ENCODE measurements around the gene CLSTN1. TPM values are rescaled to one million over a fixed set of nuclear protein-coding genes. Genes with fewer than 3 reads are reported as not detected.

CLSTN1 gene
- total RNA-seq, result 100 to 1,000 TPM in 1 of 3 donors, 10 to 100 TPM in 2; 83.1 to 114 (median 94.5) TPM
- total RNA-seq (2013), result 49.2 TPM

- peak within 1 kb of the TSS; percentile 70 for H3K4me3 ChIP-seq (ENCODE audit: low read length)
- DNase-seq (peak; percentile 76 to 92), ATAC-seq (peak; percentile 77 to 89 (median 85))
- H3K27ac ChIP-seq (ENCODE audit: low read length), result peak within 1 kb of the TSS; percentile 77
- Mint-ChIP-seq H3K4me1 (peaks cover 35 to 40% of the 10 kb centered on the region in 2 donors), H3K36me3 (no peaks in the 10 kb centered on the region), H3K27me3 (ENCODE audit: low read depth in 2 of 2) (no peaks in the 10 kb centered on the region), H3K4me3 (peak within 1 kb of the TSS; percentile 93), H3K27ac (peak within 1 kb of the TSS; percentile 78 to 83), H3K9me3 (no peaks in the 10 kb centered on the region)
- H3K36me3 ChIP-seq (ENCODE audit: control insufficient read depth, insufficient read depth, low read length), result no peaks in the 10 kb centered on the region
- intact Hi-C loops (cut with micrococcal nuclease), result loop anchor here (5.0 kb wide), 2 partner anchors 237 to 868 kb away; partner anchors contain the start of gene TMEM201
- H3K4me1 ChIP-seq (ENCODE audit: control insufficient read depth, insufficient read depth, low read length), result peaks cover 28% of the 10 kb centered on the region
- TF ChIP-seq CTCF (IDR thresholded peaks at IDR 0.05), result no peak
- no peaks in the 10 kb centered on the region for H3K27me3 ChIP-seq (ENCODE audit: control insufficient read depth, insufficient read depth, low read length)
- WGBS (ENCODE audit: insufficient coverage), result 3% methylated on average over 93 of the region's 93 CpGs
- H3K9me3 ChIP-seq (ENCODE audit: control insufficient read depth, insufficient read depth, low read length), result no peaks in the 10 kb centered on the region
Observed at GRCh38 chr1:9823943-9824701, at the start of gene CLSTN1. TSS of gene CLSTN1 (minus strand) at chr1:9823965. CDS start at chr1:9823733, 232 bp downstream.

- Mint-ChIP-seq H3K9me3 (no peaks in the 10 kb centered on the region), H3K4me3 (no peak overlapping the region), H3K4me1 (peaks cover 10 to 12% of the 10 kb centered on the region in 2 donors), H3K27me3 (ENCODE audit: low read depth in 2 of 2) (no peaks in the 10 kb centered on the region), H3K36me3 (no peaks in the 10 kb centered on the region), H3K27ac (no peak overlapping the region)
- ATAC-seq, result no peak
- no peak for DNase-seq
- no peak for TF ChIP-seq CTCF (IDR thresholded peaks at IDR 0.05)
- Histone ChIP-seq H3K27me3 (ENCODE audit: control insufficient read depth, insufficient read depth, low read length) (no peaks in the 10 kb centered on the region), H3K9me3 (ENCODE audit: control insufficient read depth, insufficient read depth, low read length) (no peaks in the 10 kb centered on the region), H3K36me3 (ENCODE audit: control insufficient read depth, insufficient read depth, low read length) (peaks cover 10% of the 10 kb centered on the region), H3K4me1 (ENCODE audit: control insufficient read depth, insufficient read depth, low read length) (peaks cover 8% of the 10 kb centered on the region), H3K4me3 (ENCODE audit: low read length) (no peak overlapping the region), H3K27ac (ENCODE audit: low read length) (no peak overlapping the region)
- WGBS (ENCODE audit: insufficient coverage), result 89% methylated on average over 5 of the region's 5 CpGs
- intact Hi-C loops (cut with micrococcal nuclease), result no loop called here
Observed at GRCh38 chr1:9873385-9873784, 49.6 kb upstream of the CLSTN1 start.

- Histone ChIP-seq H3K9me3 (ENCODE audit: control insufficient read depth, insufficient read depth, low read length) (no peaks in the 10 kb centered on the region), H3K4me1 (ENCODE audit: control insufficient read depth, insufficient read depth, low read length) (peaks cover 9% of the 10 kb centered on the region), H3K36me3 (ENCODE audit: control insufficient read depth, insufficient read depth, low read length) (peaks cover 15% of the 10 kb centered on the region), H3K27ac (ENCODE audit: low read length) (no peak overlapping the region), H3K4me3 (ENCODE audit: low read length) (no peak overlapping the region), H3K27me3 (ENCODE audit: control insufficient read depth, insufficient read depth, low read length) (no peaks in the 10 kb centered on the region)
- H3K27ac Mint-ChIP-seq, result no peak overlapping the region
- intact Hi-C loops (cut with micrococcal nuclease), result no loop called here
- no peak overlapping the region for H3K4me3 Mint-ChIP-seq
- DNase-seq (no peak), ATAC-seq (no peak)
- H3K27me3 Mint-ChIP-seq (ENCODE audit: low read depth in 2 of 2), result no peaks in the 10 kb centered on the region
- no peaks in the 10 kb centered on the region for H3K9me3 Mint-ChIP-seq
- H3K36me3 Mint-ChIP-seq, result no peaks in the 10 kb centered on the region
- peaks cover 10 to 12% of the 10 kb centered on the region in 2 donors for H3K4me1 Mint-ChIP-seq
- WGBS (ENCODE audit: insufficient coverage), result 92% methylated on average over 11 of the region's 11 CpGs
- TF ChIP-seq CTCF (IDR thresholded peaks at IDR 0.05), result no peak
Observed at GRCh38 chr1:9872430-9873165, 48.8 kb upstream of the CLSTN1 start.

Data from natural killer cell (primary cell).